Coronary artery (tissue), 2 donors: Measurements from ENCODE around the gene MYOM1.

Experiments used
- DNase-seq: peaks from one replicate; pipeline ENCODE4 v3.0.0-alpha.2; 2017; ENCODE audit warnings: low spot score
- H3K27ac ChIP-seq, 2 donors: fragments of 200-600 bp; sonication (generic); one replicate each; pipeline ENCODE4 v1.5.1; 2016 to 2019
- H3K4me3 ChIP-seq: fragments of 200-600 bp; sonication (generic); 2 replicates; pipeline ENCODE4 v1.5.1; 2016; ENCODE audit warnings: mild to moderate bottlenecking, moderate library complexity
- CTCF ChIP-seq: fragments of 200-600 bp; sonication (generic); IDR thresholded peaks from one replicate; pipeline ENCODE4 v1.5.1; 2019; ENCODE audit warnings: antibody characterized with exemption

Gene MYOM1

GRCh38 chr18:3163968-3164367, 55.8 kb downstream of the MYOM1 start:
- TF ChIP-seq CTCF = no peak
- H3K27ac ChIP-seq = no peak overlapping the region

GRCh38 chr18:3162181-3162580, 57.6 kb downstream of the MYOM1 start:
- no peak overlapping the region for H3K4me3 ChIP-seq
- TF ChIP-seq CTCF = no peak
- no peak overlapping the region for H3K27ac ChIP-seq
- no peak for DNase-seq

More at GRCh38 chr18:3163968-3164367, 55.8 kb downstream of the MYOM1 start:
- H3K4me3 ChIP-seq = no peak overlapping the region
- no peak for DNase-seq

GRCh38 chr18:3159830-3160229, 59.9 kb downstream of the MYOM1 start:
- no peak for TF ChIP-seq CTCF
- Histone ChIP-seq H3K27ac (no peak overlapping the region), H3K4me3 (no peak overlapping the region)
- no peak for DNase-seq

GRCh38 chr18:3157606-3158005, 62.2 kb downstream of the MYOM1 start:
- DNase-seq = no peak
- no peak for TF ChIP-seq CTCF
- Histone ChIP-seq H3K27ac (peak overlapping the region in 1 of 2 donors; percentile 83), H3K4me3 (no peak overlapping the region)

- H3K27ac ChIP-seq = peak overlapping the region in 1 of 2 donors; percentile 83
- no peak for DNase-seq
- TF ChIP-seq CTCF = no peak
- H3K4me3 ChIP-seq = no peak overlapping the region
Observed at GRCh38 chr18:3157086-3157485, 62.7 kb downstream of the MYOM1 start.

- Histone ChIP-seq H3K4me3 (no peak overlapping the region), H3K27ac (peak overlapping the region; percentile 80 to 83)
- no peak for TF ChIP-seq CTCF
- DNase-seq = no peak
Observed at GRCh38 chr18:3156325-3156640, 63.5 kb downstream of the MYOM1 start.

- peak overlapping the region in 1 of 2 donors; percentile 80 for H3K27ac ChIP-seq
- DNase-seq = no peak
- H3K4me3 ChIP-seq = no peak overlapping the region
- no peak for TF ChIP-seq CTCF
Observed at GRCh38 chr18:3154214-3154613, 65.6 kb downstream of the MYOM1 start.
